Stimulated activated CD8-positive, alpha-beta memory T cell treated with anti-CD3 and anti-CD28 coated beads, Interleukin-4, amount 100 ng/mL, for 48 hours (primary cell): Measurements from ENCODE around the gene SPATS2.
"Not testable (repeated sequence)": the region's sequence is repeated elsewhere in the genome, so short reads cannot be mapped to it uniquely, and the experiment has no call there.

Experiments
- DNase-seq: peaks from one replicate; pipeline ENCODE4 v3.0.0-alpha.2; 2020

Gene SPATS2

GRCh38 chr12:49357103-49357678 is 10.1 kb upstream of the SPATS2 start:
- DNase-seq, result no peak

DNA sequence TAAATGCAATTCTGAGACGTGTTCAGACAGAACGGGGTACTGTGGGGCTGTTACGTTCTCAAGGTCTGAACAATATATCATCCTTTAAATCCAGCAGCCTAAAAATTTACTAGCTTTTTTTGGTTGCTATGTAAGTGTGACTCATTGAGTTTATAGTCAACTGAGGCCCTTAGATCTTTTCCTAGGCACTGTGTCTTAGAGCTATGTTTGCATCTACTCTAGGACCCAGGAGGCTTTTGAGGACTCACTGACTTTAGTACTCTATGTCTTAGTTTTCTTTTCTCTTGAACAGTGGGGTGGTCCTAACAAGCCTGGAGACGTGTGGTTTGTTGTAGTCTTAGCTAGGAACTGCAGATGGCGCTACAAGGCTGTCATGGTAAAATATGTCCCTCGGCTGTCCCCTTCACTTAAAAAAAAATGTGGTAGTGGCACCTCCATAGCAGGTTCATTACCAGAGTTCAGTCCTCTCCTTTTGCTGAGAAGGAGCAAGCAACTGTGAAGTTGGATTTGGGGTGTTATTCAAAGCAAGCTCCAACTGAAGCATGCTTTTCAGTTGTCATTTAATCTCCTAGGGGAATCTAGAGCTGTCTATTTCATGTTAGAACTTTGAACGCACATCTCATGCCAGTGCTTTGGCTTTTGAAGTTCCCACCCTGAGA is 8.7 kb upstream of the SPATS2 start:
- DNase-seq, result peak; percentile 61

- no peak for DNase-seq
Observed at GRCh38 chr12:49359671-49360070, 7.6 kb upstream of the SPATS2 start.

DNA sequence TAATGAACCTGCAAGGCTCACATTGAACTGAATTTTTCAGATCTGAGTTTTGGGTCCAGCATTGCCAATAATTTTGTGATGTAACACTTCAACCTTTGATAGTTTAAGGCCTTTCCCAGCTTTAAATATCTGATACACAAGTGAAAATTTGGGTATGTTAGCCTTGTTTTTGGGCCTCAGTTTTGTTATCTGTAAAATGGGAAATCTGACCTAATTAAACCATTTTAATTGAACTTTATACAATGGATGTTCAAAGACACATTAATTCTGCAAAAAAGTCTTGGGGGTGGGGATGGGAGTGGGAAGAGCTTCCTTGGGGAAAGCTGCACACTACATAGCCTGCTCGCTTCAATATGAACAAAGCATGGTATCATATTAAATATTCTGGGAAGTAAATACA is 5.2 kb upstream of the SPATS2 start:
- DNase-seq, result no peak

- DNase-seq, result no peak
Observed at GRCh38 chr12:49364989-49365388, 2.3 kb upstream of the SPATS2 start.

DNA sequence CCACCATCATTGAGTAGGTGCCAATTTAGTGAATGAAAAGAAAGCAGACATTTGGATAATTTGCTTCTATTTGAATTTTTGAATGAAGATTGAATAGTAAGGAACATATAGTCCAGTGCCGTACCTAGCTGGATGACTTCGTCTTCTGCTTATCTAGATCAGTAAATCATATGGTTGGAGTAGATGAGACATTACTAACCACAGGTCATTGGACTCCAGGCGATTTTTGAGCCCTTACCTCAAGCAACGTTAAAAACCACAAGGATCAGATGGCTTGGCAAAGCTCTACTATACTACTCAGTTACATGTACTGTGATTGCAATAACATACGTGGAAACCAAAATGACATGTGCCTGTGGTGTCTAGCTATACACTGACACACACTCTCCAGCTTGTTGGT is 1.7 kb upstream of the SPATS2 start:
- DNase-seq, result no peak

GRCh38 chr12:49366096-49366651 is 1.1 kb upstream of the SPATS2 start:
- peak; percentile 38 for DNase-seq

DNA sequence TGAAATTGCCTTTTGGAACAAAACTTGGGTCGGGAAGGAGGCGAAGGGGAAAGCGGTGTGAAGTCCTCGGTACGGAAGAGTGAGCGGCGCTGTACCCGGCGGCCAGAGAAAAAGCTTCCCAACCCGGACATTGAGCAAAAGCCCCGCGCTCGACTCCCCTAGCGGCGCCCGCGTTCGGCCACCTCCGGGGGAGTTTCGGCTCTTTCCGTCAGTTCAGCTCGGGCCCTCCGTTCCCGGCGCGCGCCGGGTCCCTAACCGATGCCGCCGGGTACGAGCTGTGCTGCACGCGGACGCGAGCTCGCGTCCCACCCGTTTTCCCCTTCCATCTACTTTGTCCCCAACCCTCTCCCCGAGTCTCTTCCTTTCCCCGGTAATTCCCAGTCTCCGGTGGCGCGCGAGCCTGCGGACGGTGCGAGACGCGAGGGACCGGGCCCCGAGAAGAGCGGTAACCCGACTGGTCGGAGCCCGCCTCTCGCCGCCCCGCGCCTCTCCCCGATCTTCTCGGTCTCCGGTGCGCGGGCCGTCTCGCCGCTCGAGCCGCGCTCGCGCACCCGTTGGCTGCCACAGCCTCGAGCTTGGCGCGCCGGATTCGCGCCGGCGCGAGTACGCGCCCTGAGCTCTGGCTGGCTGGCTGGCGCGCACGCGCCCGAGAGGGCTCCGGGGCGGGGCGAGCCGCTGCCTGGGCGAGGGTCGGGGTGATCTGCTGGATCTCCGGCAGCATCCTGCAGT is 446 bp upstream of the SPATS2 start:
- DNase-seq, result peak; percentile 90

DNA sequence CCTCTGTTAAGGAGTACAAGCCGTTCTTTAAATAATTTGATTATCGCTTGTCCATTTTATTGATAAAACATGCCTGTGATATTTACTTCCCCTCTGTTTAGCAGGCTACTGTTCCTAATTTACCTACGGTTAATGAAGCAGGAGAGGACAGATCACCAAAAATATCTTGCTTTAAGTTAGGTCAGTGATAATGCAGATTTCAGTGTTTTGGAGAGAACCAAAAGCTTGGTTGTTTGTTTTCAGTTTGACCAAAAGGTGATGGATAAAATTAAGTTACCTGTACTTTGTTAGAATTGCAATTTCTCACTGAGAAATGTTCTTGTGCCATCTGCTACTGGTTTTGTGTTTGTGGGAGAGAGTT is 958 bp downstream of the SPATS2 start:
- no peak for DNase-seq

GRCh38 chr12:49369411-49370145 is 2.3 kb downstream of the SPATS2 start:
- peak; percentile 34 for DNase-seq

DNA sequence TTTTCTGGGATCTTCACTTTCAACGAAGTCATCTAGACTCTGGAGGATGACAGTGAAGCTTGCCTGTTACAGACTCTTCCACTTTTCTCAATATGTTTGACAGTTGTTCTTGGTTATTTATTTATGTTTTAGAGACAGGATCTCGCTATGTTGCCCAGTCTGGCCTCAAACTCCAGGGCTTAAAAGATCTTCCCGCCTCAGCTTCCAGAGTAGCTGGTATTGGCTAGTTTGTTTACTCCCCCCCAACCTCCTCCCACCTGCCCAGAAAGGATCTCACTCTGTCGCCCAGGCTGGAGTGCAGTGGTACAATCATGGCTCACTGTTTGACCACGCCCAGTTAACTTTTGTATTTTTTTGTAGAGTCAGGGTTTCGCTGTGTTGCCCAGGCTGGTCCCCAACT is 3.3 kb downstream of the SPATS2 start:
- no peak for DNase-seq

- no peak for DNase-seq
Observed at GRCh38 chr12:49375406-49375805, 8.1 kb downstream of the SPATS2 start.

- no peak for DNase-seq
Observed at GRCh38 chr12:49377386-49377785, 10.1 kb downstream of the SPATS2 start.

GRCh38 chr12:49380184-49380583 is 12.9 kb downstream of the SPATS2 start:
- not testable (repeated sequence) for DNase-seq

DNA sequence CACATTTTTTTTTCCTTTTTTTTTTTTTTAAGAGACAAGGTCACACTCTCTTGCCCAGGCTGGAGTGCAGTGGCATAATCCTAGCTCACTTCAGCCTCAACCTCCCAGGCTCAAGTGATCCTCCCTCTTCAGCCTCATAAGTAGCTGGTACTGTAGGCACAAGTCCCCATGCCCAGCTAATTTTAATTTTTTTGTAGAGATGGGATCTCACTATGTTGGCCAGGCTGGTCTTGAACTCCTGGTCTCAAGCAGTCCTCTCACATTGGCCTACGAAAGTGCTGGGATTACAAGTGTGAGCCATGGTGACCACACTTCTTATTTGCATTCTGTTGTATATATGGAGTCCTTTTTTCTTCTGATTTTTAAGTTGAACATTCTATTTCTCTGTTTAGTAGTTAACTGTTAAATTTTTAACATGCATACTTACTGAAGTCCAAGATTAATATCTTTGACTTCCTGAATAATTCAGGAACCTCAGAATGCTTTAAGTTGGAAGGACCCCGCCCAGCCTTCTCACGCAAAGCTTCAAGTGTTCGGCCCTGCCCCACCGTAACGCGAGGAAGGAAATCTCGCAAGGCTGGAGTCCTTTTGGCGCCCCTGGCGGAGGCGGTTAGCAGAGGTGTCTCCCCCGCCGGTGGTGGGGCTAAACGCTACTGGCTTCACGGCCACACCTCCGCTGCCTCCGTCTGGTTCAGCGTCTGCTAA is 21.6 kb downstream of the SPATS2 start:
- DNase-seq, result peak; percentile 76

DNA sequence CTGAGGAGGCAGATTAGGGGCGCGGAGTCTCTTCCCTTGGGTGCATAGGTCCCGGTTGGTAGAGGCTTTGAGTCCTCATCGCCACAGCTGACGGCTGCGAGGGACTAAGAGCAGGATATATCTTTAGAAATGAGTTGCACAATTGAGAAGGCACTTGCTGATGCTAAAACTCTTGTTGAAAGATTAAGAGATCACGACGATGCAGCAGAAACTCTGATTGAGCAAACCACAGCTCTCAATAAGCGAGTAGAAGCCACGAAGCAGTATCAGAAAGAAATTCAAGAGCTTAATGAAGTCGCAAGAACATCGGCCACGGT is 22.1 kb downstream of the SPATS2 start:
- no peak for DNase-seq

DNA sequence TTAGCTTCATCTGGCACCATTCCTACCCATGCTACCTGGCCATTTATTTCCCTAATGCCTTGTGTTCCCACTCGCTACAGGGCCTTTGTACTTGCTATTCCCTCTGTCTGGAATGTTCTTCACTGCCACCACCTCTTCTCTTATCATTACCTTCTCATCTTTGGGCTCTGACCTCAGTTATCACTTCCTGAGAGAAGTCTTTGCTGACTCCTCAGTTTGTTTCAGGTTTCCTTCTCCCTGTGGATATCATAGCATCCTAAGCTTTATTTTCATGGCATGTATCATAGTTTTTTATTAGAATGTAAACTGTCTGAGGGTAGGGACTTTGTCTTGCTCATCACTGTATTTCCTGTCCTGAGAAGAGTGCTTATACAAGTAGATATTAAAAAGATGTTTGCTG is 29.7 kb downstream of the SPATS2 start:
- DNase-seq, result no peak

DNA sequence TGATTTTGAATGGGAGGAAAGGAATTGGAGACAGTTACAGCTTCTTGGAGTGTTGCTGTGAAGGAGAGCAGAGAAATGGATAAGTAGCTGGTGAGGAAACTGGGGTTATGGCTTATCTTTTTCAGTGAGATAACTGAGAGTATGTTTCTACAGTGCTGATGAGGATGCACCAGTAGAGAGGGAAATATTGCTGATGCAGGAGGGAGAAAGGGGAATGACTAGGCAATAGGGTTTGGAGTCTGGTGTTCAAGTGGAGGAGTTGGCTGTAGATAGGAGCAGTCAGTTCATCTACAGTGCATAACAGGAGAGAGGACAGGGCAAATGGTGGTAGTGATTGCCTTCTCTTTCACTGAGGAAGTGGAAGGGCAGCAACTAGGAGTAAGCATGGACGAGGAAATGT is 33.0 kb downstream of the SPATS2 start:
- no peak for DNase-seq

- DNase-seq, result no peak
Observed at GRCh38 chr12:49403971-49404450, 36.7 kb downstream of the SPATS2 start.

GRCh38 chr12:49404956-49405355 is 37.7 kb downstream of the SPATS2 start:
- DNase-seq, result no peak

GRCh38 chr12:49410818-49411217 is 43.6 kb downstream of the SPATS2 start:
- no peak for DNase-seq

DNA sequence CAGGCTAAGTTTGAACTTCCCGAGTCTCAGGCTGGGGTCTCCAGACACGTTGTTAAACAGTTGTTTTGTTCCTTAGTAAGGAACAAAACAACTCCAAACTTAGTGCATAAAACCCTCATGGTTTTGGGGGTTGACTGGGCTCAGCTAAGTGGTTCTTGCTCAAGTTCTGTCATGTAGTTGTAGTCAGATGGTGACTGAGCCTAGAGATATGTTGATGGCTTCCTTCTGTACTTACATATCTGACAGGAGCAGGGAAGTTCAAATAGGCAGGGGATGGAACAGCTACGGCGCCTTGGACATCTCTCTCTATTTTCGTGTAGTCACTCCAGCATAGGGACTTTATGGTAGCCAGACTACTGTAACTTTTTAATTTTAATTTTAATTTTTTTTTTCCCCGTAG is 45.7 kb downstream of the SPATS2 start:
- DNase-seq, result no peak

GRCh38 chr12:49413796-49414195 is 46.5 kb downstream of the SPATS2 start:
- no peak for DNase-seq
